ENCODE results near the gene BRIP1. TPM values are rescaled to one million over a fixed set of nuclear protein-coding genes. Genes with fewer than 3 reads are reported as not detected.

BRIP1 gene
- total RNA-seq, 1 experiment from 2014 or later: 13.7 TPM

DNA sequence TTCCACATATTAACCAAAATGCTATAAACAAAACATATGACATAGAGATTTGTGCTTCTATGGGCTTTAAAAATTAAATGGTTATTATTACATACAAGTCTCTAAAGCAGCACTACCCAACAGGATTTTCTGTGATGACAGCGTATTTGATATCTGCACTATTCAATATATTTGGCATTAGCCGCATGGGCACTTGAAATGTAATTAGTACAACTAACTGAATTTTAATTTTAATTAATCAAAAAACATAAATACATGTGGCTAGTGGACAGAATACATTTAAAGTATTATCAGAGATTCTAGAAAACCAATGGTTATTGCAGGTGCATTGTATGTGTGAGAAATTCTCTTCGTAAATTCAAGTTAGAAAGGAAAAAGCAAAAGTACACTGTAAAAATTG, 45.9 kb downstream of the BRIP1 start:
- in situ Hi-C loops (cut with HindIII; ENCODE audit: low pct_unique_long_range_greater_than_20kb, low sequenced_read_pairs): no loop called here
- no peak for DNase-seq (ENCODE audit: low read depth, low spot score)

DNA sequence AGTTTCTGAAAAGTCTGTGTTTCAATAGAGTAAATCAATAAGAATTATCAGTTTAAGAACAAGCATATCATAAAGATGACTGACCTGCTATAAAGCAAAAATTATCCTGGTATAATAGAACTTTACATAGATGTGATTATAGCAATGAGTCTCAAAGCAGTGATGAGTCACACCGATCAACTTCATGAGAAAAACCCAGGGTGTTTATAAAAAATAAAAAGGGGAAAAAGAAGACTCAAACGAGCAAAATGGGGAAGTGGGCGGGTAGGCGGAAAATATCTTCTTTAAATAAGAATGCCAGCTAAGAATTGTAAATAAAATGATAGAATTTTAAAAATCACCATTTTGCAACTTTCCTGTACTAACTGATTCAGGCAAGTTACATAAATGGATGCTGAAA, 46.8 kb downstream of the BRIP1 start:
- in situ Hi-C loops (cut with HindIII; ENCODE audit: low pct_unique_long_range_greater_than_20kb, low sequenced_read_pairs): no loop called here
- DNase-seq (ENCODE audit: low read depth, low spot score): no peak

DNA sequence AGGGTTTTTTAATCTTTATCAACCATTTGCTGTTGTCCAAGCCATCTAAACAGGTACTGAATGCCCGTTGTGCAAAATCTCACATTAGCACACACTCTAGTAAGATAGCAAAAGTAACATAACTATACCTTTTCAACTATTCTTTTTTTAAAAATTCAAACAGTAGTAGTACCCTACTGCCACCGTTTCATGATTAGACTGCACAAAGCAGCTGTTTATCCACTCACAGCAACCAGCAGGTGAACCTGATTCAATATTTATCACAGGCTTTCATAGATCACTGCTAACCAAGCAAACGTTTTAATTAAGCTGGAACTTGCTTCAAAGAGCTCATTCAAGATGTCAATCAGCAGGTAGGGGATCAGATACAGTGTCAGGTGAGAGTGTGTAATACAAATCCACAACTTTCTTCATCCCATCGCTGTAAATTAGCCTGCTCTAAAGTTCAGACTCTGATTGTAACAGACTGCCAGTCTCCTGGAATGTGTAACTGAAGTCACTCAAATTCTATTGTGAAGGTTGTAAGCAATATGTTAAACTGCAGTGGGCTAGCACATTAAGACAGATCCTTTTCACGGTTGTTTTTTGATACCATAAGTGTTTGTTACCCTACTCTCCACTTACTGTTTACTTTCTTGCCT, 47.3 kb downstream of the BRIP1 start:
- in situ Hi-C loops (cut with HindIII; ENCODE audit: low pct_unique_long_range_greater_than_20kb, low sequenced_read_pairs): no loop called here
- DNase-seq (ENCODE audit: low read depth, low spot score): no peak

DNA sequence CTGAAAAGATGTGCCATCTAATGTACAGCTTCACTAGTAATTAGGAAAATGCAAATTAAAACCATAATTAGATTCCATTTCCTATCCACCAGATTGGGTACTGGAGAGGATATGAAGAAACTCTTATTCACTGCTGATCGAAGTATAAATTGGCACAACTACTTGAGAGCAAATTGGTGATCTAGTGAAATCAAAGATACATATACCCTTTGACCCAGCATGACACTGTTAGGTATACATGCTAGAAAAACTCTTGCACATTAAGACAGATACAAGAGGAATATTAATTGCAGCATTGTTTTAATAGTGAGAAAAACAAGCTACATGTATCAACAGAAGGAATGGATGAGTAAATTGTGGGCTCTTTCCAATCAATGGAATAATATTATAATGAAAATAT, 48.8 kb downstream of the BRIP1 start:
- DNase-seq (ENCODE audit: low read depth, low spot score): no peak
- in situ Hi-C loops (cut with HindIII; ENCODE audit: low pct_unique_long_range_greater_than_20kb, low sequenced_read_pairs): no loop called here

DNA sequence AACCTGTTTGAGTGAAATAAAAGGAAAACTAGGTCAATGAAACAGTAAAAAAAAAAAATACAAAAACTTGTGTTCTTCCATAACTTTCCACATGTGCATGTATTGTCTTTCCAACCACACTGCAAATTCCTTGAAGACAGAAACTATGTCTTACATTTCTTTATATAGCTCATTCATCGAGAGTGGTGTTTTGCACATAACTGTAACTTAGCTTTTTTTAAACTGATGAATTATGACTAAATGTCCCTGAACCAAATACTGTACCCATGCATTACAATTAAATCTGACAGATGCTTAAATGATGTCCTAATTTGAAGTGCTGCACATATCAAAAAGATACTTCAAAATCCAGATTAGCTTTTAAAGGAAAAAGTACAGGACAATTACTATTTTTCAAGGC, 50.1 kb downstream of the BRIP1 start:
- no peak for DNase-seq (ENCODE audit: low read depth, low spot score)
- in situ Hi-C loops (cut with HindIII; ENCODE audit: low pct_unique_long_range_greater_than_20kb, low sequenced_read_pairs): no loop called here

DNA sequence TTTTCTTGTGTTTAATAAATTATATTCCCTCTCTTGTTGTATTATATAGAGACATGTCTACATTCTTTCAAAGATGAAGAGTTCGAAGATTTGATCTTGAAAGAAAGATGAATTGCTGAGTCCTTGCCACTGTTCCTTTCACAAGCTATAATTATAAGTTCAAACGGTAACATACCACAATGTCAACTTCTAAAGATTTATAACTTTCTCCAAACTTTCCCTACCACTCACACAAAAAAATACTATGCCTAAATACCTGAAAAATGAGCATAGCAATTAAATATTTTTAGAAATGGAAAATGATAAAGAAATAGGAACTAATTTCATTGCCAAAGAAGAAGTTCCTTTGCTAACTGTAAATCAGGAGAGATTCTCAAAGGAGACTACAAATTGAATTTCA, 50.6 kb downstream of the BRIP1 start:
- DNase-seq (ENCODE audit: low read depth, low spot score): no peak
- in situ Hi-C loops (cut with HindIII; ENCODE audit: low pct_unique_long_range_greater_than_20kb, low sequenced_read_pairs): no loop called here

DNA sequence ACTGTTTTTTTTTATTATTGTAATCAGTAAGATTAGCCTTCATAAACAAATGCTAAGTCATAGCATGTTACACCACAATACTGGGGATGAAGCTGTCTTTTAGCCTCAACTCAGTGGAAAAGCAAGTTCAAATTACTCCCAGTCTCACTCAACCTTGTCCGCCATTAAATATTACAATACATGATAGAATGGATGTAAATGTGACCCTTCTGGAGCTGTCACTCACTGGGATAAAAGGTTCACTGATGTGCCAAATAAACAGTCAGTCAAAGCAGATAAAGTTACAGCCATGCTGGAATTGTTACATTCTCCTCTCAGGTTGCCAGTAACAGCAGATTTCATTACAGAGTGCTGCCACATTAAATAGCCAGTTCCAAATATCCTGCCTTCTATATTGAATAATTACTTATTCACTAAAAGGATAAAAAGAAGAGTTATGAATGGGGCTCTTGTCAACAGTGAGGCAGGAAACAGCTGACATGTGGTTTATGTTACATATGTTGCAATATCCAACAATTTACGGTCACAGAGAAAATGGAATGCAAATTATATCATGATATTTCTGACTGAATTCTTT, 53.4 kb downstream of the BRIP1 start:
- in situ Hi-C loops (cut with HindIII; ENCODE audit: low pct_unique_long_range_greater_than_20kb, low sequenced_read_pairs): no loop called here
- peak; percentile 92 for DNase-seq (ENCODE audit: low read depth, low spot score)

DNA sequence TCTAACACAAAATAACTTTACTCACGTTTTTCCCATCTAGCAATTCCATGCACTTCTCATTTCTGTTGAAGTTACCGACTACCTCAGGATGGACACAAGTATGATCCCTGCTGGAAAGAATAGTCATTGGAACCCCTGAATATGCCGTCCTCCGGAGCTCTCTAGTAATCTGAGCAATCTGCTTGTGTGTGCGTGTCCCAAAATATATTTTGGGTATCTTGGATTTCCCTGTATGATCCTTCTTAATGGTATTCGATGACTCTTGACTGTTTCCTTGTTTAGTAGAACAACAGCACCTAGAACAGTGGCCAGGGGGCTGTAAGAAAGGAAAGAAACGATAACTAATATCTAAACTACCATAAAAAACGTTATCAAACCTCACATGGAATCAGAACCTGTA, 54.9 kb downstream of the BRIP1 start:
- no peak for DNase-seq (ENCODE audit: low read depth, low spot score)
- in situ Hi-C loops (cut with HindIII; ENCODE audit: low pct_unique_long_range_greater_than_20kb, low sequenced_read_pairs): no loop called here

DNA sequence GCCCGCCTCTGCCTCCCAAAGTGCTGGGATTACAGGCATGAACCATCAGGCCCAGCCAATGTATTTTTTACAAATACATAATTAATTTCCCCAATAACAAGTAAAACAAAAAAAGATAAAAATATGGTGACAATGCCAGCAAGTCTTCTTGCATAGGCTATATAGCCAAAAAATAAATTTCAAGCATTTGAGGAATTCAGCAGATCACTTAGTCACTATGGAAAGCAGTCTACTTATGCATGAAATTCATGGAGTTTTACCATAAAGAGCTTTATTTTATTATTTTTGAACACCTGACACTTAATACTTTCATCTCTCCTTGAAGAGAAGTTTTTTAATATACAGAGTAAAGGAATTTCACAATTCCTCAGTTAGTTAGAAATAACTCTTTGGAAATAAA, 56.4 kb downstream of the BRIP1 start:
- in situ Hi-C loops (cut with HindIII; ENCODE audit: low pct_unique_long_range_greater_than_20kb, low sequenced_read_pairs): no loop called here
- no peak for DNase-seq (ENCODE audit: low read depth, low spot score)

DNA sequence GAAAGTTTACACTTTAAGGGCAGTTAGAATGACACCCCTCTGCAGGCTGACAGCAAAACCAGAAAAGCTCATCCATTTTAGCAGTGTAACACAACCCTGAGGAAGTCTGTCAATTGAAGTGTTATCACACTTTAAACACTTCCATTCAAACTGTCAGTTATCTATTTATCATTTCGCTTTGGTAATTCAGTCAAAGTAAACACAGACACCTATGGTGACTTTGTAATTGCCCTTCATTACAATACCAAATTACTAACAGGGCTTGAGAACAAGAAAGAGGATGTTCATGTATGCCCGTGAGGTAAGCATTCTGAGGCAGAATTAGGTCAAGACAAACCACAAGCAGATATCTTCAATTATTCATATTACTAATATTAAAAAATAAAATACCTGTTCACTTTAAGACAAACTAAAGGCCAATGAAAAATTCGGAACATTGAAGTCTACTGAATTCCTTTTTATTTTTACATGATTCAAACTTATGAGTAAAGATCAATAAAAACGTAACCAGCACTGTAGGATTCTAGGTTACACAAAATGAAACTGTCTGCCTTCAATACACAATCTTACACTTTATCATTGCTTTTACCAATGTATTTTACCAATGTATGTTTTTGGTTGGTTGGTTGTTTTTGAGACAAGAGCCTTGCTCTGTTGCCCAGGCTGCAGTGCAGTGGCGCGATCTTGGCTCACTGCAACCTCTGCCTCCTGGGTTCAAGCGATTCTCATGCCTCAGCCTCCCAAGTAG, 57.1 kb downstream of the BRIP1 start:
- in situ Hi-C loops (cut with HindIII; ENCODE audit: low pct_unique_long_range_greater_than_20kb, low sequenced_read_pairs): no loop called here
- DNase-seq (ENCODE audit: low read depth, low spot score): no peak

DNA sequence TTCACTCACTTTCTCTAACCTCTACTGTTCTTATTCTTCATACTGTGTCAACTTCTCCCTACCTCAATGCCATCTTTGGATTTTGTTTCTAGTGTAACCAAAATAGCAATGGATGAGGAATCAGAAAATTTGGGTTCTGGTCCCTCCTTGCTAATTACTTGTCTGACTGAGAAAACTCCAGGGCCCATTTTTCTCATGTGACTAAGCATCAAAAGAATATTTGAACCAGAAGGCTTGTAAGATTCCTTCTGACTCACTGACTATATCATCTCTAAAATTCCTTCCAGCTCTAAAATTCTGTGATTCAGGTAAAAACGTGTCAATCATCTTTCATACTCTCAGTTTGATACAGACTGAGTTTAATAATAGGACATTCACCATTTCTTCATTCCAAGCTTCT, 57.9 kb downstream of the BRIP1 start:
- in situ Hi-C loops (cut with HindIII; ENCODE audit: low pct_unique_long_range_greater_than_20kb, low sequenced_read_pairs): no loop called here
- DNase-seq (ENCODE audit: low read depth, low spot score): no peak

DNA sequence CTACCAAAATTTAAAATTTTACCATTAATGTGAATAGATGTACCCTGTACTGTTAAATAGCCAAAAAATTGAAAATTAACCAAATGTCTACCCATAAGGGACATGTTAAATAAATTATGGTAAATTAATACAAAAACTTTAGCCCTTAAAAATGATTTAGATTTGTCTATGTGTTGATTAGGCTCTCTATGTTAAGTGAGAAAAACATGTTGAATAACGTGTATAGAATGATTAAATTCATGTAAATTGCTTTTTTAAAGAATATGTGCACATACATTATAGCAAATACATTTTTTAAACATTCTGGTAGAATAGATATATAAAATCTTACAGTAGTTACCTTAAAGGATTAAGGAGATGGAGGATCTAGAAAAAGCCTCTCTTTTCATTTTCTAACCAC, 59.5 kb downstream of the BRIP1 start:
- in situ Hi-C loops (cut with HindIII; ENCODE audit: low pct_unique_long_range_greater_than_20kb, low sequenced_read_pairs): no loop called here
- no peak for DNase-seq (ENCODE audit: low read depth, low spot score)

DNA sequence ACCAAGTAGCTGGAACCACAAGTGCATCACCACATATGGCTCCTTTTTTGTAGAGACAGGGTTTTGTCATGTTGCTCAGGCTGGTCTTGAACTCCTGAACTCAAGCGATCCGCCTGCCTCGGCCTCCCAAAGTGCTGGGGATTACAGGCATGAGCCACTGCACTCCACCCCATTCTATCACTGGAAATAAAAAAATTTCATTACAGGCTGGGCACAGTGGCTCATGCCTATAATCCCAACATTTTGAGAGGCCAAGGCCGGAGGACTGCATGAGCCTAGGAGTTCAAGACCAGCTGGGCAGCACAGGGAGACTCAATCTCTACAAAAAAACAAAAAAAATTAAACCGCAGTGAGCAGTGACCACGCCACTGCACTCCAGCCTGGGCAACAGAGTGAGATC, 60.1 kb downstream of the BRIP1 start:
- in situ Hi-C loops (cut with HindIII; ENCODE audit: low pct_unique_long_range_greater_than_20kb, low sequenced_read_pairs): no loop called here

DNA sequence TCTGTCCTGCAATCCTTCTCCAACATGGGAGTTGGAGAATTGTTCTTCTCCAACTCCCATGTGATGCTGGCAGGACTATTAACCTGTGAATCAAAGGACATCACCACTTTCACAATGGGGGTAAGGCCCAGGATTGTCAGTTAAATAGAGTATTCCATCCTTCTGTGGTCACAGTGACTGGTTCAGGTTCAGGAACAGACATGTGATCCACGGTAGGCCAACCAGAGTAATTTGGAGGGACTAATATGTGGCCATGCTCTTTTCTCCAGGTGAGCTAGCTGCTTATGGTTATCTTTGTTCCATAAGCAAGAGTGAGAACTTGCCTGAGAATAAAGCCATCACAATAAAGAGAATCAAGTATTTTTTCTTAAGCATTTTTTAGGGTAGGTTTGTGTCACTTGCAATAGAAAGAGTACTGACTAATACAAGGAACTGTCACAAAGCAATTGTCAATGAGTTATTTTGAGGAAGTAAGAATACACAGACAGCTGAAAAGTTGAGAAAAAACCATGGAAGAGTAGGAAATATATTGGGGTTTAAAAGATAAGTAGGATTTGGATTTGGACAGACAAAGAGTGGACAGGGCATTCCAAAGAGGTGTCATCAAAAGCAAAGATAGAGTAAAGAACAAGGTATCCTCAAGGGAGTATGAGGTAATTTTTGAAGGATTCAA, 63.4 kb downstream of the BRIP1 start:
- no peak for DNase-seq (ENCODE audit: low read depth, low spot score)
- in situ Hi-C loops (cut with HindIII; ENCODE audit: low pct_unique_long_range_greater_than_20kb, low sequenced_read_pairs): no loop called here

More for the DNA sequence above, 60.1 kb downstream of the BRIP1 start:
- DNase-seq (ENCODE audit: low read depth, low spot score): no peak

DNA sequence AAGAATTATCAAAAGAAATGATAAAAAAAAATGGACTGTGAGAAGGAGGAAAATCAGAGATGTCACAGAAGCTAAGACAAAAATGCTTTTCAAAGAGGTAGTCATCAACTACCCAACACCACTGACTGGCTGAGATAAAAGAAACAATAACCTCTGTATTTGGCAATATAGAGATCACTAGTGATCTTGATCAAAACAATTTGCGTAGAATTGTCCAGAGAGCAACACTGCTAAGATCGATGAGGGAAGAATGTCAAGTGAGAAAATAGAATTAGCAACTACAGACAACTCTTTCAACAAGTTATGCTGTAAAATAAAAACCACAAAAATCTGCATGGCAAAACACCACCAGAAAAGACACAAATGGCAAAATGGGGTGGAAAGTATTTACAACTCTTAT, 66.0 kb downstream of the BRIP1 start:
- no peak for DNase-seq (ENCODE audit: low read depth, low spot score)
- in situ Hi-C loops (cut with HindIII; ENCODE audit: low pct_unique_long_range_greater_than_20kb, low sequenced_read_pairs): no loop called here

DNA sequence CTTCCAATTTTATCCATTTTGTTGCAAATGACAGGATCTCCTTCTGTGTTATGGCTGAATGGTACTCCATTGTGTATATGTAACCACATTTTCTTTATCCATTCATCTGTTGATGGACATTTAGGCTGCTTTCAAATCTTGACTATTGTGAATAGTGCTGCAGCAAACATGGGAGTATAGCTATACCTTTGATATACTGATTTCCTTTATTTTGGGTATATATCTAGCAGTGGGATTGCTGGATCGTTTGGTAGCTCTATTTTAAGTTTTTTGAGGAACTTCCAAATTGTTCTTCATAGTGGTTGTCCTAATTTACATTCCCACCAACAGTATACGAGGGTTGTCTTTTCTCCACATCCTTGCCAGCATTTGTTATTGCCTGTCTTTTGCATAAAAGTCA, 67.8 kb downstream of the BRIP1 start:
- in situ Hi-C loops (cut with HindIII; ENCODE audit: low pct_unique_long_range_greater_than_20kb, low sequenced_read_pairs): no loop called here
- DNase-seq (ENCODE audit: low read depth, low spot score): no peak

DNA sequence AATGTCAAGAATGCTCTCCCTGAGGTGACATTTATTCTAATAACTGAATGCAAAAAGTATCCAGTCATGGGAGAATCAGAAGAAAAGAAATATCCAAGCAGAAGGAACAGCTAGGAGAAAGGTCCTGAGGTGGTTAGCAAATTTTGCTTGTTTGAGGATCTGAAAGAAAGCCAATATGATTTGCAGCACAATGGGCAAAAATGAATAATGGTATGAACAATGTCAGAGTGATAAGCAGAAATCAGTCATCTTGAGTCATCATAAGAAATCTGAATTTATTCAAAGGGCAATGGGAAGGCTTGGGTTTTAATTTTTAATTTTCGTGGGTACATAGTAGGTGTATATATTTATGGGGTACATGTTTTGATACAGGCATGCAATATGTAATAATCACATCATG, 68.5 kb downstream of the BRIP1 start:
- in situ Hi-C loops (cut with HindIII; ENCODE audit: low pct_unique_long_range_greater_than_20kb, low sequenced_read_pairs): no loop called here

DNA sequence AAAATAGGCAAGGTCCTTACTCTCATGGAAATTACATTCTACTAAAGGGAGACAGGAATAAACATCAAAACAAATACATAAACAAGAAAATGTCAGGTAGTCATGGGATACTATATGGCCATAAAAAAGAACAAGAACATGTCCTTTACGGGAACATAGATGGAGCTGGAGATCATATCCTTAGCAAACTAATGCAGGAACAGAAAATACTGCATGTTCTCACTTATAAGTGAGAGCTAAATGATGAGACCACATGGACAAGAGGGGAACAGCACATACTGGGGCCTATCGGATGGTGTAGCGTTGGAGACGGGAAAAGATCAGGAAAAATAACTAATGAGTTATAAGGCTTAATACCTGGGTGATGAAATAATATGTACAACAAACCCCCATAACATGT, 69.1 kb downstream of the BRIP1 start:
- in situ Hi-C loops (cut with HindIII; ENCODE audit: low pct_unique_long_range_greater_than_20kb, low sequenced_read_pairs): no loop called here

More for the DNA sequence above, 68.5 kb downstream of the BRIP1 start:
- DNase-seq (ENCODE audit: low read depth, low spot score): no peak

DNA sequence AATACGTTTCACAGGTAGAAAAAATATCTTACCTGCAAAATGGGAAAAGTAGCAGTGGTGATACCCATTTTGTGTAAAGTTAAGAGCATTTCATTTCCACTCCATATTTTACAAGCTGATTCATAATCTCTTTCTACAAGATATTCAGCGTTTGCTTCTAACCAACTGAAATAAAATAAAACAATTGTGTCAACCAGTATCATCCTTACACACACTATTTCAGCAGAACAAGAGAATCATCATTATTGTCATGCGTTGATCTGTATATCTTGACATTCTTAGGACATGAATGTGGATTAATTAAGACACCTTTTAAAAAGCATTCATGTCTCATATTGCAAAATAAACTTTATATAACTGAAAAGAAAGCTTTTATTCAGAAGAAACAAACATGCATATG, 69.8 kb downstream of the BRIP1 start:
- in situ Hi-C loops (cut with HindIII; ENCODE audit: low pct_unique_long_range_greater_than_20kb, low sequenced_read_pairs): no loop called here
- DNase-seq (ENCODE audit: low read depth, low spot score): no peak

More for the DNA sequence above, 69.1 kb downstream of the BRIP1 start:
- no peak for DNase-seq (ENCODE audit: low read depth, low spot score)

All from SK-MEL-5 (cell line).